WTC11 (cell line): ENCODE measurements around the gene MTHFD1L. TPM values are rescaled to one million over a fixed set of nuclear protein-coding genes. Genes with fewer than 3 reads are reported as not detected.

ENCODE experiments used
- ATAC-seq: fragments of 200-7000 bp; cut with Tn5 transposase; 2 replicates; pipeline ENCODE4 v1.10.0; 2021; ENCODE audit warnings: mild to moderate bottlenecking, moderate library complexity
- CTCF ChIA-PET: fragments of 300-600 bp; sonication (Branson Sonifier 250); formaldehyde crosslinking; loops from one replicate; lab custom pipeline; 2021; ENCODE audit warnings: antibody characterized with exemption; lab: Charles Lee
- POLR2A ChIA-PET: fragments of 350-600 bp; sonication (Branson Sonifier 250); formaldehyde crosslinking; loops from one replicate; lab custom pipeline; 2021; ENCODE audit warnings: antibody characterized with exemption; lab: Charles Lee
- DNase-seq: peaks from one replicate; pipeline ENCODE4 v3.0.0; 2021; ENCODE audit warnings: low spot score
- H3K27ac Mint-ChIP-seq: 2 replicates; pipeline ENCODE4 v1.8.0; 2021; ENCODE audit warnings: mixed read lengths
- H3K27me3 Mint-ChIP-seq: 2 replicates; pipeline ENCODE4 v1.8.0; 2021; ENCODE audit warnings: low read depth, mild to moderate bottlenecking, moderate library complexity, mixed read lengths
- H3K36me3 Mint-ChIP-seq: 2 replicates; pipeline ENCODE4 v1.8.0; 2021; ENCODE audit warnings: mixed read lengths
- H3K4me1 Mint-ChIP-seq: 2 replicates; pipeline ENCODE4 v1.8.0; 2022; ENCODE audit warnings: mixed read lengths
- H3K4me3 Mint-ChIP-seq: 2 replicates; pipeline ENCODE4 v1.8.0; 2021; ENCODE audit warnings: mild to moderate bottlenecking, moderate library complexity, mixed read lengths
- H3K9me3 Mint-ChIP-seq: 2 replicates; pipeline ENCODE4 v1.8.0; 2021; ENCODE audit warnings: mixed read lengths
- ARID4B ChIP-seq: sonication (generic); formaldehyde crosslinking; IDR thresholded peaks from 2 replicates; pipeline ENCODE4 v1.8.0; 2023; ENCODE audit warnings: missing genetic modification reagents, mild to moderate bottlenecking, borderline replicate concordance
- CREB1 ChIP-seq: sonication (generic); formaldehyde crosslinking; IDR thresholded peaks from 2 replicates; pipeline ENCODE4 v1.8.0; 2023; ENCODE audit warnings: mild to moderate bottlenecking, missing genetic modification reagents
- CTCF ChIP-seq: fragments of 200-600 bp; IDR thresholded peaks from 2 replicates; pipeline ENCODE4 v1.8.0; 2022; ENCODE audit warnings: antibody characterized with exemption
- E2F1 ChIP-seq: sonication (generic); formaldehyde crosslinking; IDR thresholded peaks from 2 replicates; pipeline ENCODE4 v1.8.0; 2022; ENCODE audit warnings: mild to moderate bottlenecking, missing genetic modification reagents
- ETV6 ChIP-seq: sonication (generic); formaldehyde crosslinking; IDR thresholded peaks from 2 replicates; pipeline ENCODE4 v1.8.1; 2022; ENCODE audit warnings: mild to moderate bottlenecking, missing genetic modification reagents
- FOXP1 ChIP-seq: sonication (generic); formaldehyde crosslinking; IDR thresholded peaks from 2 replicates; pipeline ENCODE4 v1.8.0; 2022; ENCODE audit warnings: missing genetic modification reagents, mild to moderate bottlenecking, moderate library complexity, borderline replicate concordance
- GRHL2 ChIP-seq: fragments of 250-450 bp; sonication (Bioruptor Pico); IDR thresholded peaks from 2 replicates; pipeline ENCODE4 v1.8.0; 2022; ENCODE audit warnings: mild to moderate bottlenecking, moderate library complexity; ENCODE audit not compliant: insufficient replicate concordance, severe bottlenecking
- GTF2I ChIP-seq: fragments of 250-450 bp; sonication (Bioruptor Pico); conservative IDR thresholded peaks from 2 replicates; pipeline ENCODE4 v1.4.0; 2021; ENCODE audit warnings: mild to moderate bottlenecking
- JAZF1 ChIP-seq: fragments of 250-450 bp; sonication (Bioruptor Pico); IDR thresholded peaks from 2 replicates; pipeline ENCODE4 v1.9.0; 2021; ENCODE audit warnings: moderate library complexity, mild to moderate bottlenecking, inconsistent platforms
- MAX ChIP-seq: sonication (generic); formaldehyde crosslinking; IDR thresholded peaks from 2 replicates; pipeline ENCODE4 v1.8.0; 2022; ENCODE audit warnings: mild to moderate bottlenecking, missing genetic modification reagents
- MYBL2 ChIP-seq: sonication (generic); formaldehyde crosslinking; IDR thresholded peaks from 2 replicates; pipeline ENCODE4 v1.8.1; 2023; ENCODE audit warnings: mild to moderate bottlenecking, moderate library complexity, missing genetic modification reagents
- NFYB ChIP-seq: sonication (generic); formaldehyde crosslinking; conservative IDR thresholded peaks from 2 replicates; pipeline ENCODE4 v1.8.0; 2022; ENCODE audit warnings: low read depth, missing genetic modification reagents
- NR1H2 ChIP-seq: sonication (generic); formaldehyde crosslinking; IDR thresholded peaks from 2 replicates; pipeline ENCODE4 v1.9.0; 2021; ENCODE audit warnings: mild to moderate bottlenecking, moderate library complexity, missing genetic modification reagents
- NR3C1 ChIP-seq: sonication (generic); formaldehyde crosslinking; conservative IDR thresholded peaks from 2 replicates; pipeline ENCODE4 v1.8.1; 2023; ENCODE audit warnings: low read depth, mild to moderate bottlenecking, missing genetic modification reagents
- TCF7 ChIP-seq: sonication (generic); formaldehyde crosslinking; IDR thresholded peaks from 2 replicates; pipeline ENCODE4 v1.8.0; 2022; ENCODE audit warnings: mild to moderate bottlenecking, low read depth, missing genetic modification reagents, moderate library complexity
- TP53 ChIP-seq: sonication (generic); formaldehyde crosslinking; IDR thresholded peaks from 2 replicates; pipeline ENCODE4 v1.8.1; 2023; ENCODE audit warnings: mild to moderate bottlenecking, missing genetic modification reagents
- USF2 ChIP-seq: sonication (generic); formaldehyde crosslinking; IDR thresholded peaks from 2 replicates; pipeline ENCODE4 v1.8.1; 2023; ENCODE audit warnings: mild to moderate bottlenecking, missing genetic modification reagents, moderate library complexity
- ZBTB43 ChIP-seq: sonication (generic); formaldehyde crosslinking; IDR thresholded peaks from 2 replicates; pipeline ENCODE4 v1.8.1; 2023; ENCODE audit warnings: mild to moderate bottlenecking, missing genetic modification reagents
- ZNF232 ChIP-seq: sonication (generic); formaldehyde crosslinking; IDR thresholded peaks from 2 replicates; pipeline ENCODE4 v1.8.0; 2022; ENCODE audit warnings: mild to moderate bottlenecking, missing genetic modification reagents
- total RNA-seq: library from RNA; stranded (reverse); gene quantifications from 3 replicates; pipeline ENCODE4 v1.2.3, GENCODE V29; 2021

The MTHFD1L gene
- total RNA-seq, 1 experiment from 2014 or later: 104 TPM

DNA sequence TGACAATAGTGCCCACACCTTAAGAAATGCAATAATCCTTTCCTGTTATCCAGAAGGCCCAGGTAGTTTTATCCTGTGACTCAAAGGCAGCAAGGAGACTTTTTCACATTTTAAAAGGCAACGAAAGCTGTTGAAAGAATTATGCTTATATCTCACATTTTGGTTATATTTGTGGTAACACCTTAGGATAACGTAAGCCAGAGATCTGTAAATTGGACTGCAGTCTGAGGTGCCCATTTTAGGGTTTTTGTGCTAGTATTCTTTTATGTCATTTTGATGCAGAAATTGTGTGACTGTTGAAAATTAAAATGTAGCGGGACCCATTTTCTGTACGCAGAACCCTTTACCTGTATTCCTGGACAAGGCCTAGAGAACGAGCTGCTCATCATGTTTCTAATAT is 24.3 kb upstream of the MTHFD1L start:
- no peak for TF ChIP-seq NR1H2 (CRISPR knock-in tag)
- TF ChIP-seq FOXP1 (CRISPR knock-in tag): no peak
- no peak for TF ChIP-seq MYBL2
- TF ChIP-seq CREB1 (CRISPR knock-in tag): no peak
- no peak for TF ChIP-seq GTF2I (CRISPR knock-in tag)
- no peak for TF ChIP-seq TCF7 (CRISPR knock-in tag)
- no peak for TF ChIP-seq CTCF
- no peak for TF ChIP-seq ETV6
- TF ChIP-seq MAX (CRISPR knock-in tag): no peak
- TF ChIP-seq NFYB: no peak
- no peak for TF ChIP-seq TP53 (CRISPR knock-in tag)
- no peak for TF ChIP-seq E2F1 (CRISPR knock-in tag)
- no peak for TF ChIP-seq ZBTB43 (CRISPR knock-in tag)
- ChIA-PET CTCF (interaction anchor here (0.8 kb wide), 1 partner anchor 24 kb away, joined by 3 read pairs; no protein-coding TSS in a partner anchor), POLR2A (no interaction called here)
- ATAC-seq (no peak), DNase-seq (no peak)
- H3K4me1 Mint-ChIP-seq: peaks cover 4% of the 10 kb centered on the region
- no peaks in the 10 kb centered on the region for H3K9me3 Mint-ChIP-seq
- H3K27me3 Mint-ChIP-seq: no peaks in the 10 kb centered on the region
- no peak overlapping the region for H3K27ac Mint-ChIP-seq
- H3K36me3 Mint-ChIP-seq: no peaks in the 10 kb centered on the region
- H3K4me3 Mint-ChIP-seq: no peak overlapping the region

DNA sequence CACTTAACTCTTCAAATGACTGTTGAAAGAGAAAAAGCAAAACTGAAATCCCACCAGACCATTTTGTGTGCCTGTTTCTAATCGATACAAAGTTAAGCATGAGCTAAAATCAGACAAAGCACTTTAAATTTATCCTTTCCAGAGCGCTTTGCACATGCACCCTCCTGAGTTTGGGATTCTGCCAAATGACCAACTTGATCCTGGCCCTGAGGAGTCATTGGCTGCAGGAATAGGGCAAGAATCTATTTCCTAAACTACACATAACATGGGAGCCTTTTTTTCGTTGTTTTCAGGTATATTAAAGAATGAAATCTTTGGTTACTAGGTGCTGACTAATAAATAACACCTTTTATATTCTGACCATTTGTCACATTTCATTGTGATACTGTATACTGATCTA is 23.8 kb upstream of the MTHFD1L start:
- TF ChIP-seq NR3C1 (no peak), NFYB (no peak), ARID4B (CRISPR knock-in tag) (no peak), JAZF1 (no peak), GRHL2 (CRISPR knock-in tag) (no peak), ZNF232 (CRISPR knock-in tag) (no peak), USF2 (CRISPR knock-in tag) (no peak), MYBL2 (no peak), ZBTB43 (CRISPR knock-in tag) (no peak)
- Mint-ChIP-seq H3K27me3 (no peaks in the 10 kb centered on the region), H3K4me3 (no peak overlapping the region), H3K9me3 (no peaks in the 10 kb centered on the region), H3K27ac (no peak overlapping the region), H3K36me3 (no peaks in the 10 kb centered on the region), H3K4me1 (peaks cover 4% of the 10 kb centered on the region)
- POLR2A ChIA-PET: no interaction called here
- ATAC-seq (no peak), DNase-seq (no peak)
- CTCF ChIA-PET: interaction anchor here (0.8 kb wide), 1 partner anchor 24 kb away, joined by 3 read pairs; no protein-coding TSS in a partner anchor
